Mucosa of descending colon (tissue), 3 donors: Measurements from ENCODE around the gene GLI1. TPM values are rescaled to one million over a fixed set of nuclear protein-coding genes. Genes with fewer than 3 reads are reported as not detected.

Experiments
- ATAC-seq: fragments of 200-7000 bp; cut with Tn5 transposase; one replicate; pipeline ENCODE4 v1.9.1; 2020; ENCODE audit warnings: mild to moderate bottlenecking, moderate library complexity
- DNase-seq, 3 donors: peaks; one replicate each; pipeline ENCODE4 v3.0.0-alpha.2; 2020
- H3K36me3 ChIP-seq: fragments of 200-600 bp; one replicate; pipeline ENCODE4 v1.8.0; 2021; ENCODE audit warnings: low read depth, mild to moderate bottlenecking
- H3K4me1 ChIP-seq: fragments of 200-600 bp; one replicate; pipeline ENCODE4 v1.8.0; 2021; ENCODE audit warnings: low read depth, mild to moderate bottlenecking
- H3K4me3 ChIP-seq: fragments of 200-600 bp; one replicate; pipeline ENCODE4 v1.8.0; 2021; ENCODE audit warnings: mild to moderate bottlenecking
- H3K9me3 ChIP-seq: fragments of 200-600 bp; one replicate; pipeline ENCODE4 v1.8.0; 2021; ENCODE audit warnings: mild to moderate bottlenecking
- intact Hi-C, 2 donors: fragments of 100-400 bp; cut with DNase I in 1 of 2; cut with micrococcal nuclease in 1 of 2; formaldehyde crosslinking; loops; one replicate each; pipeline versions ENCODE4 v1.11.0 to v1.11.1; 2022; cut with DNase I, micrococcal nuclease
- total RNA-seq, 3 donors: library from RNA; stranded (reverse); fragmentation: NEBNext Ultra II Directional in 2 of 3; extraction: Animal tissue kit (Norgen Biotek cat#: 25700) in 2 of 3; gene quantifications; one replicate each; pipeline versions ENCODE4 v1.2.1 to v1.2.4, GENCODE V29; 2021 to 2023
- TF ChIP-seq, protein P1 (sequence below): fragments of 200-600 bp; IDR thresholded peaks from one replicate; pipeline ENCODE4 v1.8.0; 2022; ENCODE audit warnings: antibody characterized with exemption, mild to moderate bottlenecking
- donor health status: DM: no; HTN: no; CAD: no; lungs with moderate emphysema.
- donor health status: DM: no; HTN: no; CAD: no.
- donor health status: DM: no; HTN: yes; CAD: no.

The GLI1 gene
- total RNA-seq, 3 donors from 2014 or later, result 0.46 to 2.0 (median 1.9) TPM

DNA sequence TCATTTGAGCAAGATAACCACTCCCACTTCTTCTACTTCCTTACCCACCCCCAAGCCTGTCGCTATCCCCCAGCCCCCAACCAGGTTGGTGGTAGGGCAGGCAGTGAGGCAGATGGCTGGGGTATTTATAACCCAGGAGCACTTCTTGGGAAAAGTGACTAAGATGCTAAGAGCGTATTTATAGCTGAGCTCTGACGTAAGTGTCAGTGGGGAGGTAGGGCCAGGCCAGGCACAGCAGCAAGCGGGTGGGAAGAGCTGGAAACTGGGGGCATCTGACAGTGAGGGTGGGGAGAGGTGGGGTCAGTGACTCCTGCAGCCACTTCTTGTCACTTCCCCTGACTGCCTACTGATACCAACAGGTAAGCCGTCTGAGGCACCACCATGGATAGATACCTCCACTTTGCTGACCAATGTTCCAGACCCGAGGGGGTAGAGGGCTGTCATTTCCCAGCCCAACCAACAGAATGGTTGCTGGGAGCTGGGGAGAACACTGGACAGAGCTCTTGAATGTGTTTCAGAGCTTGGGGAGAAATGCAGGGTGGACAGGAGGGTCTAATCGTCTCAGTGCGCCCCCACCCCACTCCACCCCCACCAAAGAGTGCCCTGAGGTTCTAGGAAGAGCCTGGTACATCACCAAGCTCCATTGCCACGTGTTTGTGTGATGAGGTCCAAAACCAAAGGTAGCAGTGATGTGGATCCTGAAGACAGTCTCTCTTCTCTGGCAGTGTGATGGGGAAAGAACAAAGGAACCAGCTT lies 7.2 kb upstream of the GLI1 start:
- H3K4me3 ChIP-seq, result no peak overlapping the region
- DNase-seq (no peak), ATAC-seq (no peak)
- TF ChIP-seq, protein P1, sequence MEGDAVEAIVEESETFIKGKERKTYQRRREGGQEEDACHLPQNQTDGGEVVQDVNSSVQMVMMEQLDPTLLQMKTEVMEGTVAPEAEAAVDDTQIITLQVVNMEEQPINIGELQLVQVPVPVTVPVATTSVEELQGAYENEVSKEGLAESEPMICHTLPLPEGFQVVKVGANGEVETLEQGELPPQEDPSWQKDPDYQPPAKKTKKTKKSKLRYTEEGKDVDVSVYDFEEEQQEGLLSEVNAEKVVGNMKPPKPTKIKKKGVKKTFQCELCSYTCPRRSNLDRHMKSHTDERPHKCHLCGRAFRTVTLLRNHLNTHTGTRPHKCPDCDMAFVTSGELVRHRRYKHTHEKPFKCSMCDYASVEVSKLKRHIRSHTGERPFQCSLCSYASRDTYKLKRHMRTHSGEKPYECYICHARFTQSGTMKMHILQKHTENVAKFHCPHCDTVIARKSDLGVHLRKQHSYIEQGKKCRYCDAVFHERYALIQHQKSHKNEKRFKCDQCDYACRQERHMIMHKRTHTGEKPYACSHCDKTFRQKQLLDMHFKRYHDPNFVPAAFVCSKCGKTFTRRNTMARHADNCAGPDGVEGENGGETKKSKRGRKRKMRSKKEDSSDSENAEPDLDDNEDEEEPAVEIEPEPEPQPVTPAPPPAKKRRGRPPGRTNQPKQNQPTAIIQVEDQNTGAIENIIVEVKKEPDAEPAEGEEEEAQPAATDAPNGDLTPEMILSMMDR, result no peak
- no peaks in the 10 kb centered on the region for H3K4me1 ChIP-seq
- no peaks in the 10 kb centered on the region for H3K9me3 ChIP-seq
- intact Hi-C loops, result loop anchor here (10.0 kb wide), 3 partner anchors 148 to 188 kb away; no protein-coding TSS in a partner anchor
- H3K36me3 ChIP-seq, result no peaks in the 10 kb centered on the region

DNA sequence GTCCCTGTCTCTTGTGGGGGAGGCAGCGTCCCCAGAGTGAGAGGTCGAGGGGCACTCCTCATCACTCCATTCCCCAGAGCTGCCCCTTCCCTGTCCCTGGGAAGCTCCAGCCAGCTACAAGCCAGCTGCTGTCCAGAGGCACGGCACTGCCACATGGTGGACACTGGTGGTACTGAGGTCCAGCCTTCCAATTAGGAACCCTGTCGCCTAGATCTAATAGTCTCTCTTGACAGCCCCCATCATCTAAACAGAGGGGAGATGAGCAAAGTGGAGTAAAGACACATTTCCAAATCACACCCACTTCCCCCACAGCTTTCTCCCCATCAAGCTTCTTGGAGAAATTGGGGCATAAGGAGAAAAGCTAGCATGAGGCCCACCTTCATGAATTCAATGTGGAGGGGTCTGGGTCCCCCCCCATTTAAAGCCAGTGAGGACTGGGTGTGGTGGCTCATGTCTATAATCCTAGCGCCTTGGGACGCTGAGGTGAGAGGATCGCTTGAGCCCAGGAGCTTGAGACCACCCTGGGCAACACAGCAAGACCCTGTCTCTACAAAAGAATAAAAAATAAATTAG lies 6.6 kb upstream of the GLI1 start:
- no peaks in the 10 kb centered on the region for H3K36me3 ChIP-seq
- TF ChIP-seq, protein P1, result peak; percentile 70
- intact Hi-C loops, result loop anchor here (10.0 kb wide), 3 partner anchors 148 to 188 kb away; no protein-coding TSS in a partner anchor
- peak in 2 of 3 donors; percentile 84 to 89 for DNase-seq
- no peaks in the 10 kb centered on the region for H3K4me1 ChIP-seq
- no peak overlapping the region for H3K4me3 ChIP-seq
- H3K9me3 ChIP-seq, result no peaks in the 10 kb centered on the region
- peak; percentile 82 for ATAC-seq

DNA sequence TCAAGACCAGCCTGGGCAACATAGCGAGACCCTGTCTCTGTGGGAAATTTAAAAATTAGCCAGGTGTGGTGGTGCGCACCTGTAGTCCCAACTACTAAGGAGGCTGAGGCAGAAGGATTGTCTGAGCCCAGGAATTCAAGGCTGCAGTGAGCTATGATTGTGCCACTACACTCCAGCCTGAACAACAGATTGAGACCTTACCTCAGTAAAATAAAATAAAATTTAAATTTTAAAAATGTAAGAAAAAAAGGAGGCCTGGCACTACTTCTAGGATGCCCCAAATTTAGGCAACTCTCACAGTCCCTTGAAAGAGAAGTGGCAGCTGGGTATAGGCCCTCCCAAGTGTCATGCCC lies 5.4 kb upstream of the GLI1 start:
- no peaks in the 10 kb centered on the region for H3K36me3 ChIP-seq
- H3K4me1 ChIP-seq, result peaks cover 8% of the 10 kb centered on the region
- intact Hi-C loops, result loop anchor here (10.0 kb wide), 3 partner anchors 149 to 189 kb away; no protein-coding TSS in a partner anchor
- no peak for ATAC-seq
- H3K4me3 ChIP-seq, result no peak overlapping the region
- TF ChIP-seq, protein P1, result no peak
- DNase-seq, result no peak
- H3K9me3 ChIP-seq, result no peaks in the 10 kb centered on the region

DNA sequence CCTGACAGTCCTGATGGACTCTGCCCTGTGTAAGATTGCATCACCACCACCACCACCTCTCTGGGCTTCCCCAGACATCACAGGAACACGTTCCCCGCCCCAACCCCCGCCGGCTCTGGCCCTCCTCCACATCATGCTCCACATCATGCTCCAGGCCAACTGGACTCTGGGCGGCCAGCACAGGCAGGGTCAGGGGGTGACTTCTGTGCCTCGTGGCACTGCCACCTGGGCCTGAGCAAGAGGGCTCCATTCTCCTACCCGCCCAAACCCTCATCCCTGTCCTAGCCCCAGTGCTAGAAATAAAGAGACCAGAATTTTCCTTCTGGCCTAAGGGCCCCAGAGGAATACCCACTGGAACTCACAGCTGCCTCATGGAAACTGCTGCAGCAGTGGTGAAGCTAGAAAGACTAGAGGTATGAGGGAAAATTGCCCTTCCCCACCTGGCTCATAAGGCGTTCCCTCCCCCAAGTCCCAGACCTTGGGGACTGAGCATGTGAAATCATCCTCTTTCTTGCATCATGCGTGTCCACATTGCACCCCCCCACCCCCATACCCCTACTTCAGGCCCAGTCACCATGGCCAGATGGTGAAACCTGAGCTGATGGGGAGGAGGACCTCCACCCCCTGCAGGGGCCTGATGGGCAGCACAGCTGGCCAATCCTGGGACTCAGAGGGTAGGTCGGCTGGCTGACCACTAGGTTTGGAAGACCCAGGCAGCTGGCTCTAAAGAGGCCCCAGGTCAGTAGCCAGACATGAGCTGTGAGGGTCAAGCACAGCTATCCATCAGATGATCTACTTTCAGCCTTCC lies 4.8 kb upstream of the GLI1 start, which contains the start of gene INHBE:
INHBE (plus strand) TSS at position 742 of the 808 bp plus-strand sequence. CDS start 230 bp downstream, outside the sequence.
- no peak for ATAC-seq
- no peak for DNase-seq
- H3K9me3 ChIP-seq, result no peaks in the 10 kb centered on the region
- H3K4me3 ChIP-seq, result no peak within 1 kb of the TSS
- H3K4me1 ChIP-seq, result peaks cover 9% of the 10 kb centered on the region
- H3K36me3 ChIP-seq, result no peaks in the 10 kb centered on the region
- TF ChIP-seq, protein P1, result no peak
- intact Hi-C loops, result loop anchor here (10.0 kb wide), 3 partner anchors 150 to 190 kb away; no protein-coding TSS in a partner anchor

GRCh38 chr12:57455374-57456144 lies 4.0 kb upstream of the GLI1 start:
- ATAC-seq, result peak; percentile 14
- DNase-seq, result no peak
- TF ChIP-seq, protein P1, result no peak
- Histone ChIP-seq H3K4me3 (no peak overlapping the region), H3K9me3 (no peaks in the 10 kb centered on the region), H3K4me1 (peaks cover 15% of the 10 kb centered on the region), H3K36me3 (no peaks in the 10 kb centered on the region)
- intact Hi-C loops, result loop anchor here (10.0 kb wide), 3 partner anchors 151 to 191 kb away; no protein-coding TSS in a partner anchor
